Midbrain (tissue), 1 donor: ENCODE results near the gene TGM6.
"Not testable (repeated sequence)": the region's sequence is repeated elsewhere in the genome, so short reads cannot be mapped to it uniquely, and the experiment has no call there.

Source experiments
- DNase-seq: peaks from one replicate; lab custom pipeline; 2025; lab: John Stamatoyannopoulos, UW

The TGM6 gene

DNA sequence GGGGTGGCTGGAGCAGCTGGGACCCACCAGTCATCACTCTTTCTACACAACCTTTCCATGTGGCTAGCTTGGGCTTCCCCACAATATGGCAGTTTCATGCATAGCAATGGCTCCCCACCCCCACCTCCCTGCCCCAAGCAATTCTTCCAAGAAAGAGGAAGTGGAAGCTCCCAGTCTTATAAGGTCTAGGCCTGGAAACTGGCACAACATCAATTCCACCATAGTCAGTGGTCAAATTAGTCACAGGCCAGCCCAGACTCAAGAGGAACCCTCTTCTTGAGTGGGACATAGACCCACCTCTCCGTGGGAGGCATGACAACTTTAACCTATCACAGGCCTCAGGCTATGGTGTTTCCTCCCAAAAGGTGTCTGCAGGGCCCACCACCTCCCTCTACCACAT lies 17.7 kb downstream of the TGM6 start:
- DNase-seq = no peak

DNA sequence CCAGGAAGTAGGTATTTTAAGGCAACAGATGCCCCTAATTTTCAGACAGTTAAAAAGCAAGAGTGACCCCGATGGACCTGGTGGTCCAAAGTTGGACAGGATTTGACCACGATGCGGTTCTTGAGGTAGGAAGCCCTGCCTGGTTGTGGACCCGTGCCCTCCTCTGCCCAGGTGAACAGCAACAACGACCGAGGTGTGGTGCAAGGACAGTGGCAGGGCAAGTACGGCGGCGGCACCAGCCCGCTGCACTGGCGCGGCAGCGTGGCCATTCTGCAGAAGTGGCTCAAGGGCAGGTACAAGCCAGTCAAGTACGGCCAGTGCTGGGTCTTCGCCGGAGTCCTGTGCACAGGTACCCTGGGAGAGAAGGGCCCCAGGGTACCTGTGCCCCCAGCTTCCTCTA lies 18.7 kb downstream of the TGM6 start:
- DNase-seq = no peak

DNA sequence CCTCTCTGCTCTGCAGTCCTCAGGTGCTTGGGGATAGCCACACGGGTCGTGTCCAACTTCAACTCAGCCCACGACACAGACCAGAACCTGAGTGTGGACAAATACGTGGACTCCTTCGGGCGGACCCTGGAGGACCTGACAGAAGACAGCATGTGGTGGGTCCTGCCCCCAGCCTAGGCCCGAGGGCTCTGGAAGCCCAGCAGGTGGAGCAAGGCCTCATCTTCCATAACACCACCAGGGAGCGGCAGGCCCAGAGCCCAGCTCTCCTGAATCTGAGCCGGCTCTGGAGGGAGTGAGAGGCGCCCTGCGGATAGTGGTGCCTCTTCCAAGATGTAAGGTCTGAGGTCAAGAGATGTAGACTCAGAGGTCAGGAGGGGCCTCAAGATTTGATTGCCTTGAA lies 19.6 kb downstream of the TGM6 start:
- no peak for DNase-seq

DNA sequence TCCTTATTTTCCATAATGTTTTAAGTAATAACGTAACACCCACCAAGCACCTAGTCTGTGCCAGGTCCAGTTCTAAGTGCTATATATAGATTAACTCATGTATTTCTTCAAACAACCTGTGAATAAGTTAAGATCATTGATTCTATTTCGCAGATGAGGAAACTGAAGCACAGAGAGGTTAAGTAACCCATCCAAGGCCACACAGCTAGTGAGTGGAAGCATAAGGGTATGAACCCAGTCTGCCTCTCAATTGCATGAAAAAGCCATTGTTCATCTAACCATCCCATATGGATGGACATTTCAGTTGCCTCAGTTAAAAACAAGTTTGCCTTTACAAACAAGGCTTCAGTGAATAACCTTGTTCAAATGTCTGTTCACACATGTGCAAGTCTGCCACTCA lies 20.8 kb downstream of the TGM6 start:
- no peak for DNase-seq

DNA sequence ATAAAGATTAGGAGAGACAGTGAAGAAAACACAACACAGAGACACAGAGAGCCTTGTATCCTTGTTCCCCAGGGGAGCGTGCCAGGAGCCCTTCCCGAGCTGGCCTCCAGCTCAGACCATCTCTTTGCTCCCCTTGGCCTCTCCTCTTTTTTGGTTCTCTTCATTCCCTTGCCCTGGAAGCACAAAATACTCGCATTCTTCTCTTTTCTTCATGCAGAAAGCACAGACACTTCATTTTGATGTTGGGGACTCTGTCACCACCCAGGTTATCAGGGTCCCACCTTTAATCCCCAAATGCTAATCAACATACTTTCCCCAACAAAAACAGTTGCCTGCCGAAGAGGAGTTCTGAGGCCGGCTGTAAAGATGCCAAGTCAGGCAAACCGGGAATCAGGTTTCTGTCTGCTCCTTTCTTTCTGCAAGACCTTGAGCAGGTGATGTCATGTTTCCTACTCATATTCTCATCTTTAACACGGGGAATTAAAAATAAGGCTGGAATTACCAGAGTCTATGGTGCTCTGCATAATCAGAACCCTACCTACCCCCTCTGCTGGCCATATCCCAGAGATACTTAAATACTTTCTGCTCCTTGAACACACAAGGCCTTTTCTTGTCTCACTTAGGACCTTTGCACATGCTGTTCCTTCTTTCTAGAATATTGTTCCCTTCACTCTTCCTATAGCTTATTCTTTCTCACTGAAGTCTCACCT lies 21.7 kb downstream of the TGM6 start:
- no peak for DNase-seq

DNA sequence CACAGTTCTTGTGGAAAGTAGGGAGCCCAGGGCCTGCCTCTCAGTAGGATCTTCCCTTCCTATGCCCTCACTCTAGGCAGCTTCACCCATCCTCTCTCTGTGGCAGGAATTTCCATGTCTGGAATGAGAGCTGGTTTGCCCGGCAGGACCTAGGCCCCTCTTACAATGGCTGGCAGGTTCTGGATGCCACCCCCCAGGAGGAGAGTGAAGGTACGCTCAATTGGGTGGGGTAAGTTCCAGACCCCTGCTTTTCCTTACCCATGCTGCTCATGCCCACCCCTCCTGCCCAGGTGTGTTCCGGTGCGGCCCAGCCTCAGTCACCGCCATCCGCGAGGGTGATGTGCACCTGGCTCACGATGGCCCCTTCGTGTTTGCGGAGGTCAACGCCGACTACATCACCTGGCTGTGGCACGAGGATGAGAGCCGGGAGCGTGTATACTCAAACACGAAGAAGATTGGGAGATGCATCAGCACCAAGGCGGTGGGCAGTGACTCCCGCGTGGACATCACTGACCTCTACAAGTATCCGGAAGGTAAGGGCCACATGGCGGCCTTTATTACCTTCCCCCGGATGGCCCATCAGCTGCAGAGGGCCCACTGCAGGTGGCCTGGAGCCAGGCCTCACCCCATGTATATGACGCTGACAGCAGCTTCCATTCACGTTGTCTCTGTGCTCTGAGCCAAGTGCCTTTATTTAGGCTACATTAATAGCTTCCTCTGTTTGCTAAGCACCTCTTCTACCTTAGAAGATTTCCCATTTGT lies 22.8 kb downstream of the TGM6 start:
- no peak for DNase-seq

DNA sequence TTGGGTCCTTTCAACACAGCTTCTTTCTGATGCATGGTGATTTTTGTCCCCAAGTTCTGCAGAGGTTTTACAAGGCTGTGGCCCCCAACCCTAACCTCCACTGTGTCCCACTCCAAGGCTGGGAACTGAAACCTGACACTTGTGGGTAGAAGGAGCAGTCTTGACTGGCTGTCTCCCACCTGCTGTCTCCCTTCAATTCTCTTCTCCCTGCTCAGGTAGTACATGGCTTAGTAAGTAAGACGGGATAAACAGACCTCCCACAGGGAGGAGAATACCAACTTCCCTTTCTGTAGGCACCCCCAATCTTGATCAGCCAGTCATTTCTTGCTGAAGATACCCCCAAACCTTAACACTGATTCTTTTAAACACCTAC lies 25.0 kb downstream of the TGM6 start:
- no peak for DNase-seq

DNA sequence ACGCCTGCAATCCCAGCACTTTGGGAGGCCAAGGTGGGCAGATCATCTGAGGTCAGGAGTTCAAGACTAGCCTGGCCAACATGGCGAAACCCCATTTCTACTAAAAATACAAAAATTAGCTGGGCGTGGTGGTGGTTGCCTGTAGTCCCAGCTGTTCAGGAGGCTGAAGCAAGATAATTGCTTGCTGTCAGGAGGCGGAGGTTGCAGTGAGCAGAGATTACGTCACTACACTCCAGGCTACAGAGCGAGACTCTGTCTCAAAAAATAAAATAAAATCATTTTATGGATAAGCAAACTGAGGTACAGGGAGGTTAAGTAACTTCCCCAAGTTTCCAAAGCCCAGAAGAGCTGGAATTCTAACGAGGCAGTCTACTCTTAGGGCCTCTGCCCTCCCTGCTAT lies 26.7 kb downstream of the TGM6 start:
- not testable (repeated sequence) for DNase-seq

DNA sequence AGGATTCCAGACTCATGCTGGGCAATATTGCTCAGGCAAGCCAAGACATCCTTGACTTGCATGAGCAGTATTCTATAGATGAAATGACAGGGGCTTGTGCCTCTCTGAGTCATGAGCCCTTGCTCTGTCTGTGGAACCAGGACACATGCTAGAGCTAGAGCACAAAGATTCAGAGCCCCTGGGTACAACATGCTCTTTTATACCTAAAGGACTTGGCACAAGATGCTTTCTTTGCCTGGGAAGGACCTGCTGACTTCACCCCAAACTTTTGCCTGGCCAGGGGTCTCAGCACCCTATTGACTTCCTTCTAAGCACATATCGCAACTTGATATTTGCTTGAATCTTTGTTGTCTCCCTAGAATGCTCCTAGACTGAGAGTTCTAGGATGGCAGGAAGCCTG lies 27.4 kb downstream of the TGM6 start:
- no peak for DNase-seq

DNA sequence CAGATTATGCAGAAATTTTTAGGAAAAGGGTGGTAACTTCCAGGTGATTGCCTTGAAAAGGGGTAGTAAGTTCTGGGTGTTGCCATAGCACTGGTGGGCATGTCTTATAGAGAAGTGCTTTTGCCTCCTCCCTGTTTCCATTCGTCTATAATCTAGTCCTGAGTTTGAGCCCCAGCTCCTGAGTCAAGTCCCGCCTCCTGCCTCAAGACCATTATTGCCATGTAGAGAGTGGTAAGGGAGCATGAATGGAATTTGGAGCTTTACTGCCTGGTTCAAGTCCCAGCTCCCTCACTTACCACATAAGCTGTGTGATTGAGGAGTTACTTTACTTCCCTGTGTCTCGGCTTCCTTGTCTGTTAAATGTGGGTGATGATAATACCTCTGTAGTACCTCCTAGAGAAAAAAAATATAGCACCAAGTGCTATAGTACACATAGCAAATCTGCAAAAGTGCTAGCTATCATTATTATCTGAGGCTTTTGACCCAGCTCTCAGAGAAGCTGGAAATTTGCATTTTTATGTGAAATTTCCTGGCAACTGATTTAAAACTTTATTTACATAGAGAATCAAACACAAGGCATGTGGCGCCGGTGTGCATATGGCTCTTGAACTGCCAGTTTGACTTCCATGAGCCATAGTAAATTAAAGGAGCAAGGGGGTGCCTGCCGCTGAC lies 36.0 kb downstream of the TGM6 start:
- DNase-seq = no peak

DNA sequence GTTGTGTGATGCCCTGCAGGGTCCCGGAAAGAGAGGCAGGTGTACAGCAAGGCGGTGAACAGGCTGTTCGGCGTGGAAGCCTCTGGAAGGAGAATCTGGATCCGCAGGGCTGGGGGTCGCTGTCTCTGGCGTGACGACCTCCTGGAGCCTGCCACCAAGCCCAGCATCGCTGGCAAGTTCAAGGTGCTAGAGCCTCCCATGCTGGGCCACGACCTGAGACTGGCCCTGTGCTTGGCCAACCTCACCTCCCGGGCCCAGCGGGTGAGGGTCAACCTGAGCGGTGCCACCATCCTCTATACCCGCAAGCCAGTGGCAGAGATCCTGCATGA lies 36.5 kb downstream of the TGM6 start:
- no peak for DNase-seq

DNA sequence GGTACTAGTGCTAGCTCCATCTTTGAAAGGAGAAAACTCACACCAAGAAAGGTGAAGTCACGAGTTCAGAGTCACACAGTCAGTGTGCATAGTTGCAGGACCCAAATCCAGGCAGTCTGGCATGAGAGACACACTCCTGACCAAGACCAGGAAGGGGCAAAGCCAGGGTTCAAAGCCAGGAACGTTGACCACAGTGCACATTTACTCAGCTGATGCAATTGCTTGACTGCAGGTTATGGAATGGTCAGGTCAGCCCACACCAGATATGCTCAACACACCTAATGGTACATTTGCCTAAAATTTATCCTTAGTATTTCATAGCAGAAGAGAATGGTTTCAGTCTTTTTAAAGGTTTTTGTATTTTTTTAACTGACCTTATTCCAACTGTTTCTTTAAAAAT lies 37.7 kb downstream of the TGM6 start:
- no peak for DNase-seq

DNA sequence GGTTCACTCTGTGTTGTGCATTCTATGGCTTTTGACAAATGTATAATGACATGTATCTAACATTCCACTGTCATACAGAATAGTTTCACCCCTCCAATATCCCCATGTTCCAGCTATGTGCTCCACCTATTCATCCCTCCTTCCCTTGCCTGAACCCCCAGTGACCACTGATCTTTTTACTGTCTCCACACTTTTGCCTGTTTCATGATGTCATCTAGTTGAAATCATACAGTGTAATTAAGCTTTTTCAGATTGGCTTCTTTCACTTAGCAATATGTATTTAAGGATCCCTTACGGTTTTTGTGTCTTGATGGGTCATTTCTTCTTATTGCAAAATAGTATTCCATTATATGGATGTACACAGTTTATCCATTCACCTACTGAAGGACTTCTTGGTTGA lies 39.8 kb downstream of the TGM6 start:
- DNase-seq = no peak

DNA sequence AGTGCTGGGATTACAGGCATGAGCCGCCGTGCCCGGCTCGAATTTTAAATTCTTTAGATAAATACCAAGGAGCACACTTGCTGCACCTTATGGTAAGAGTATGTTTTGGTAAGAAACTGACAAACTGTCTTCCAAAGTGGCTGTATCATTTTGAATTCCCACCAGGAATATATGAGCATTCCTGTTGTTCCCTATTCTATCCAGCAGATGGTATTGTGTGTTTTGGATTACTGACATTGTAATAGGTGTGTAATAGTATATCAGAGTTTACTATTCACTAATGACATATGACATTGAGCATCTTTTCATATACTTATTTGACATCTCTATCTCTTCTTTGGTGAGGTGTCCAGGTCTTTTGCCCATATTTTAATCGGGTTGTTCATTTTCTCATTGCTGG lies 40.5 kb downstream of the TGM6 start:
- no peak for DNase-seq

DNA sequence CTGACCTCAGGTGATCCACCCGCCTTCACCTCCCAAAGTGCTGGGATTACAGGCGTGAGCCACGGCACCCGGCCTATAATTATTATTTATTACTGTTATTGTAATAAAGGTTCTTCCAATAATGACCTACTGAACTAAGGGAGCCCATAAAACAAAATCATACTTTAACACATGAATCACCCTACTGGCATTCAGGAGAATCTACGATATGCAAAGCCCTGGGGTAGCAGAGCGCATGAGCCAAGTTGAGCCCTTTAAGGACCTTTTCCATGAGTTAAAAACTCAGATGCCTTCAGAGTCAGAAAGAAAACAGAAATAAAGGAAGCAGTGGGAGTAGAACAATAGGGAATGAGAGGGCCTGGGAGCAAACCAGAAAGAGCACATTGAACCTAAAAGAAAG lies 48.4 kb downstream of the TGM6 start:
- DNase-seq = no peak

DNA sequence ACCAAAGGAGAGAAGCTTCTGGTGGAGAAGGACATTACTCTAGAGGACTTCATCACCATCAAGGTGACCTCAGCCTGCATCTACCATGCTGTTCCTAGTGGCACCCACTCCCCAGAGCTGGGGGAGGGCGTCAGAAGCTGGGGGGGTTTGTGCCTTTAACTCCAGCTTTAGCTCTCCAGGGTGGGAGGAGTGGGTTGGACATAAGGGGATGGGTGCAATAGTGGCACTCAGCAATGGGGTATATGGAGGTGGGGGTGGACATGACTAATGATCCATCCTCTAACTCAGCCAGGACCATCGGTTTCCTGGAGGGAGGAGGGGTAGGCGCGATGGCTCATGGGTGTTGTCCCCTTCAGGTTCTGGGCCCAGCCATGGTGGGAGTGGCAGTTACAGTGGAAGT lies 49.8 kb downstream of the TGM6 start:
- DNase-seq = no peak

DNA sequence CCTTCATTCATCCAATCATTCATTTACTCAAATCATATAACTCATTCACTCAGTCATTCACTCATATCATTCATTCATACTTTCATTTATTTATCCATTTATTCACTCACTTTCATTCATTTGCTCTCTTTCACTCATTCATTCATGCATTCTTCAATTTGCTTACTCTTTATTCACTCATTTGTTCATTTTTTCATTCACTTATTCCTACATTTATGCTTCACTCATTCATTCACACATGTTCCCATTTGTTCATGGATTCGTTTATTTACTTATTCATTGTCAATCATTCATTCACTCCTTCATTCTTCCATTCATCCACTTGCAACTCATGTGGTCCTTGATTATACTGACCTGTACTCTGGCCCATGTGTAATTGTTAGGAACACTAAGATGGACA lies 50.5 kb downstream of the TGM6 start:
- no peak for DNase-seq

DNA sequence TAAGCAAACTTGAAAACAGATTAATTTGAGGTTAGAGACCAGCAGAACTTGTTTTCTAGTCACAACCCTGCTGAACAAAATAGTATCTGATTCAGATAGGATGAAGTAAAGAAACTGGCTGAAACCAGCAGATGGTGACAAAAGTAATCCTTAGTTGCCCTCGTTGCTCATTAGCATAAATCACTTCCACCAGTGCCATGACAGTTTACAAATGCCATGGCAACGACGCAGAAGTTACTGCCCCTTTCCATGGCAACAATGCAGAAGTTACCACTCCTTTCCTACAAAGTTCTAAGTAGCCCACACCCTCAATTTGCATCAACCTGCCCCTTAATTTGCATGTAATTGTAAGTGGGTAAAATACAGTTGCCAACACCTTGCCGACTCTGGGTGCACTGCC lies 66.1 kb downstream of the TGM6 start:
- DNase-seq = no peak

DNA sequence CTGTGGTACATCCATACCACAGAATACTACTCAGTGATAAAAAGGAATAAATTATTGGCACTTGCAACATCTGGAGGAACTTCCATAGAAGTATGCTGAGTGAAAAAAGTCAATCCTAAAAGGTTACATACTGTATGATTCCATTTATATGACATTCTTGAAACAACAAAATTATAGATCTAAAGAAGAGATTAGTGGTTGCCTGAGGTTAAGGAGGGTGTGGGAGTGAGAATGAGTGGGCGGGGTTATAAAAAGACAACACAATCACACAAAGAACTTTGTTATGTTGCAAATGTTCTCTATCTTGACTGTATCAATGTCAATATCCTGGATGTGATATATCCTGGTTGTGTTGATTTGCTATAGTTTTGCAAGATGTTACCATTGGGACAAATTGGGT lies 68.7 kb downstream of the TGM6 start:
- no peak for DNase-seq

DNA sequence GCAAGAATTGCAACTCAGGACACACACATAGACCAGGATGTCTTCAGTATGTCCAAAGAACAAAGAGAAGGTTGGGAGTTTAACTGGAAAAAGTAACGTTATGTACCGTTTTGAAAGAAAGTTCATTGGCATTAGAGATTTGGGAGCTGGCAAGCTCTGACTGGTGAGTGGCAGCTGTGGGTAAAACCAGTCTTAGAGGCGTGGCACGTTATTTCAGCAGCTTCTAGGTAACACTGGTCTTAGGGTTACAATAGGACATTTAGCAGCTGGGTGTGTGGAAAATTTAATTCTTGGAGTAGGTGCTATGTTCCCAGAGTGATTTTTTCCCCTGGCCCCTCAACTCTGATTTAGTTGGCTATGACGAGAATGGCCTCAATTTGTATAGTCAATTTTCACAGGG lies 70.7 kb downstream of the TGM6 start:
- DNase-seq = no peak

DNA sequence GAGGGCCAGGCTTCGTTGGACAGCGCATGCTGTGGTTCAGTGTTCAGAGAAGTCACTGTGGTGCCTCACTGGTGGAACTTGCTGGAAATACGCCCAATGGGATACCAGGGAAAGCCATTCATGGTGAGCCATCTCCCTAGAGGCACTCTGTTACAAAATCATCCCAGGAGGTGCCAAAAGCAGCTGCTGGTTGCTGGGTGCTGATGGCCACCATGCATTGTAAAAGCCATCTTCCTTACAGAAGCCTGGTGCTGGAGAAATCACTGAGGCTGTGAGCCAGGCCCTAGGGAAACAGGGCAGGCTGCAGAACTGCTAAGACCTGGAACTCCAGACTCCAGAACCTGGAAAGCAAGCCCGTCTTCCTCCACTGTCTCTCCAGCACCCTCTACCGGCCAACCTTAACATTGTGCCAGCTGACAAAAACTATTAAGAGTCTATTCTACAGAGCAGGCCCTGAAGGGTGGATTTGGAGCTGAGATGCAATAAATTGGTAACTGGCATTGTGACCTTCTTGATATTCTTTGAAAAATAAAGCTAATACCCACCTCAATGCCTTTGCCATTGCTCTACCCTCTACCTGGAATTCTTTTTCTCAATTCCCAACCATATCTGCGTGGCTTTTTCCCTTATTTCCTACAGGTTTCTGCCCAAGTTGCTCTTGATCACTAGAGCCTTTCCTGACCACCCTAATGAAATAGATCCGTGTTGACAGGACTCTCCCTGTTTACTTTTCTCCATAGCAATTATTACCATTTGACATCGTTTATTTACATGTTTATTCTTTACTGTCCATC lies 71.4 kb downstream of the TGM6 start:
- peak; percentile 68 for DNase-seq

DNA sequence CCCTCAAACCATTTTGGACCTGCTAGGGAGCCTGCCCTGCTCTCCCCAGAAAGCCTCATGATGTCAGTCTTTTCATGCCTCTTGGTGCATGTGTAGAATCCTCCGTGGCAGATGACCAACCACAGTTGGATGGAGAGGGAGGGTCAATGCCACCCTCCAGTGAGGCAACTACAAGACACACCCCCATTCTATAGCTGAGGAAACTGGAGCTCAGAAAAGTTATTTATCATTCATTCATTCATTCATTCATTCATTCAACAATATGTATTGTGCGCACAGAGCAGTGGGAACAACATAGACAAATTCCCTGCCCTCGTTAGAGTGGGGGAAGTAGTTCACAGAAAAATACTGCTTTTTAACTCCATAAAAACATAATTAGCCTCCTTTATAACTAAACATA lies 73.1 kb downstream of the TGM6 start:
- no peak for DNase-seq
